Placental epithelial cell (primary cell): ENCODE results near the gene SUPV3L1. TPM values are rescaled to one million over a fixed set of nuclear protein-coding genes. Genes with fewer than 3 reads are reported as not detected.

Source experiments
- total RNA-seq: library from RNA; depleted of rRNA; stranded (reverse); fragments of >200 nt; gene quantifications from 2 replicates; pipeline ENCODE4 v1.2.3, GENCODE V29; 2012

Gene SUPV3L1
- total RNA-seq, result 19.4 and 19.6 TPM in 2 replicates

GRCh38 chr10:69179743-69180524, at the start of gene SUPV3L1:
SUPV3L1 (plus strand) TSS chr10:69180234; CDS start chr10:69180292, 58 bp downstream.

DNA sequence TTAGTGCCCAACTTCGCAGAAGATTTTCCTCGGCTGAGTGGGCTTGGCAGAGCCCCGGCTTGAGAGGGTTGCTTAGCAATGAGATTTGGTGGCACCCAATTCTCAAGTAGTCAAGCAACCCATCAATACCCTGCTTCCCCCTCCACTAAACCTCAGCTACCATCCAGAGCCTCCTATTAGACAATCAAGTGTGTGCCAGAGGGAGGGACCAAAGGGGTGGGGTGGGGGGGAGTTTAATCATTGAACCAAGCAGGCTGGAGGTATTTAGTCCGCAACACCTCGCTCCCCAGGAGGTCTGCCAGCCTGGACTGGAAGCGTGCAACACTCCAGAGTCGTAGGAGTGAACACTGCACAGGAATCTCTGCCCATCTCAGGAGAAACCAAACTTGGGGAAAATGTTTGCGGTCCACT, 40.0 kb downstream of the SUPV3L1 start, which contains the start of gene HKDC1:
HKDC1 (plus strand) TSS at position 292 of the 411 bp plus-strand sequence; CDS start at position 396, 104 bp downstream.

Other genes with a start within 250 kb of the SUPV3L1 start
- gene DDX21, start 224.1 kb upstream of the SUPV3L1 start, total RNA-seq, result 16.5 and 34.3 TPM in 2 replicates
- gene KIFBP, start 191.4 kb upstream of the SUPV3L1 start, total RNA-seq, result 19.2 and 29.1 TPM in 2 replicates
- gene SRGN, start 92.1 kb upstream of the SUPV3L1 start, total RNA-seq, result 0.39 TPM in 1 of 2 replicates, not detected in the other
- gene VPS26A, start 56.1 kb upstream of the SUPV3L1 start, total RNA-seq, result 21.7 and 22.0 TPM in 2 replicates
- under 0.01 TPM in 2 replicates for gene HKDC1, start 40.1 kb downstream of the SUPV3L1 start, total RNA-seq
- 86.8 and 115 TPM in 2 replicates for gene HK1, start 98.3 kb downstream of the SUPV3L1 start, total RNA-seq
- not detected in 2 replicates for gene TACR2, start 236.7 kb downstream of the SUPV3L1 start, total RNA-seq